ENCODE results near the gene ARHGAP24. TPM values are rescaled to one million over a fixed set of nuclear protein-coding genes. Genes with fewer than 3 reads are reported as not detected.

Gene ARHGAP24
- total and polyA plus RNA-seq, 4 donors: 10.0 to 79.4 (median 21.6) TPM

- H3K9me3 ChIP-seq (ENCODE audit: control insufficient read depth in 4 of 4, insufficient read depth in 3 of 4, low read length in 3 of 4): no peaks in the 10 kb centered on the region
- H3K4me3 ChIP-seq: no peak overlapping the region
- peaks cover 0 to 3% (median 0%) of the 10 kb centered on the region in 4 donors for H3K36me3 ChIP-seq (ENCODE audit: control insufficient read depth in 4 of 4, insufficient read depth in 4 of 4, low read length in 4 of 4)
- no peak overlapping the region for H3K9ac ChIP-seq (ENCODE audit: insufficient read depth in 1 of 2, low read length in 2 of 2)
- ATAC-seq (ENCODE audit: insufficient read depth, low FRiP score): no peak
- WGBS, 2 donors: 91 to 94% methylated on average over 3 of the region's 3 CpGs
- H3K27ac ChIP-seq (ENCODE audit: low read depth in 1 of 2, low read length in 1 of 2): no peak overlapping the region
- H3K4me1 ChIP-seq (ENCODE audit: control insufficient read depth in 5 of 5, insufficient read depth in 5 of 5, low read length in 5 of 5): peaks cover 0 to 13% (median 0%) of the 10 kb centered on the region in 5 donors
- TF ChIP-seq, protein P1, sequence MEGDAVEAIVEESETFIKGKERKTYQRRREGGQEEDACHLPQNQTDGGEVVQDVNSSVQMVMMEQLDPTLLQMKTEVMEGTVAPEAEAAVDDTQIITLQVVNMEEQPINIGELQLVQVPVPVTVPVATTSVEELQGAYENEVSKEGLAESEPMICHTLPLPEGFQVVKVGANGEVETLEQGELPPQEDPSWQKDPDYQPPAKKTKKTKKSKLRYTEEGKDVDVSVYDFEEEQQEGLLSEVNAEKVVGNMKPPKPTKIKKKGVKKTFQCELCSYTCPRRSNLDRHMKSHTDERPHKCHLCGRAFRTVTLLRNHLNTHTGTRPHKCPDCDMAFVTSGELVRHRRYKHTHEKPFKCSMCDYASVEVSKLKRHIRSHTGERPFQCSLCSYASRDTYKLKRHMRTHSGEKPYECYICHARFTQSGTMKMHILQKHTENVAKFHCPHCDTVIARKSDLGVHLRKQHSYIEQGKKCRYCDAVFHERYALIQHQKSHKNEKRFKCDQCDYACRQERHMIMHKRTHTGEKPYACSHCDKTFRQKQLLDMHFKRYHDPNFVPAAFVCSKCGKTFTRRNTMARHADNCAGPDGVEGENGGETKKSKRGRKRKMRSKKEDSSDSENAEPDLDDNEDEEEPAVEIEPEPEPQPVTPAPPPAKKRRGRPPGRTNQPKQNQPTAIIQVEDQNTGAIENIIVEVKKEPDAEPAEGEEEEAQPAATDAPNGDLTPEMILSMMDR (IDR thresholded peaks at IDR 0.05; ENCODE audit: control extremely low read depth, extremely low read depth): no peak
- no peaks in the 10 kb centered on the region for H3K27me3 ChIP-seq (ENCODE audit: control insufficient read depth in 3 of 3, insufficient read depth in 3 of 3, low read length in 2 of 3)
- no peak for DNase-seq
These were observed 44.7 kb upstream of the ARHGAP24 start for GRCh38 chr4:85430226-85430625.

DNA sequence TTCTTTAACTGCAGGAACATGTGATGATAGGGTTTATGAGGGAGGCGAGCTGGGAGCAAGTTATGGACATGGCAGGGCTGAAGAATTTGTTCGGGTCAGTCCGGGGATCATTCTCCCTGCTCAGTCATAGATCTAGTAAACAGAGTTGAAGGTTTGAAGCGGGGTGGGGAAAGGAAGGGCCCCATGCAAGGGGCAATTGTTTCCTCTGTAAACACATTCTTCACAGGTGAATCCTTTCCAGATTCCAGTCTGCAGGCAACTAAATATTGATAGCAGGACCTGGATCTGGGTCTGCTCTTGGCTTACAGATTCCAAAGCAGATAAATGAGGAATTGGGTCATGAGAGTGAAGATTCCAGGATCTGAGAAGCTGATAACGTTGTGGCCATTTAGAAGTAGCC is 44.3 kb upstream of the ARHGAP24 start:
- DNase-seq (no peak), ATAC-seq (ENCODE audit: insufficient read depth, low FRiP score) (no peak)
- TF ChIP-seq, protein P1 (IDR thresholded peaks at IDR 0.05; ENCODE audit: control extremely low read depth, extremely low read depth): no peak
- H3K9me3 ChIP-seq (ENCODE audit: control insufficient read depth in 4 of 4, insufficient read depth in 3 of 4, low read length in 3 of 4): no peaks in the 10 kb centered on the region
- H3K36me3 ChIP-seq (ENCODE audit: control insufficient read depth in 4 of 4, insufficient read depth in 4 of 4, low read length in 4 of 4): peaks cover 0 to 3% (median 0%) of the 10 kb centered on the region in 4 donors
- 65 to 73% methylated on average over 5 of the region's 5 CpGs for WGBS, 2 donors
- H3K27ac ChIP-seq (ENCODE audit: low read depth in 1 of 2, low read length in 1 of 2): no peak overlapping the region
- H3K9ac ChIP-seq (ENCODE audit: insufficient read depth in 1 of 2, low read length in 2 of 2): no peak overlapping the region
- H3K27me3 ChIP-seq (ENCODE audit: control insufficient read depth in 3 of 3, insufficient read depth in 3 of 3, low read length in 2 of 3): no peaks in the 10 kb centered on the region
- peaks cover 0 to 13% (median 0%) of the 10 kb centered on the region in 5 donors for H3K4me1 ChIP-seq (ENCODE audit: control insufficient read depth in 5 of 5, insufficient read depth in 5 of 5, low read length in 5 of 5)
- no peak overlapping the region for H3K4me3 ChIP-seq

DNA sequence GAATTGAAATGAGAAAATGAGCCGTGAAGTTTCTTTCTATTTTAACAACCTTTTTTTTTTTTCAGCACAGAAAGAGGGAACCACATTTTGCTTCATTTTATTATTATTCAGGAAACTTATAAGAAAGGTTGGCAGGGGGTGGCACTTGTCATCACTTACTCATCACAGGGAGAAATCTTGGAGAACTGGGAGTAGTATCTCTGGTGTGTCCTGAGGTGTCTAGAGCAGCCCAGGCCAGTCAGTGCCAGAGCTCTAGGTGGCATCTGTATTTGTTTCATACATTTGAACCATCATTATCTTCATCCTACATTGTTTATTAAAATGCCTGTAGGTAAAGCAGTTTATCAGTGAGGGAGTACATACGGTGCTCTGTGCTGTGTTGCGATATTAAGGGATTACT is 43.8 kb upstream of the ARHGAP24 start:
- DNase-seq: no peak
- WGBS, 2 donors: 91% methylated on average over 3 of the region's 3 CpGs
- no peak overlapping the region for H3K9ac ChIP-seq (ENCODE audit: insufficient read depth in 1 of 2, low read length in 2 of 2)
- TF ChIP-seq, protein P1 (IDR thresholded peaks at IDR 0.05; ENCODE audit: control extremely low read depth, extremely low read depth): no peak
- H3K27me3 ChIP-seq (ENCODE audit: control insufficient read depth in 3 of 3, insufficient read depth in 3 of 3, low read length in 2 of 3): no peaks in the 10 kb centered on the region
- H3K4me3 ChIP-seq: no peak overlapping the region
- no peaks in the 10 kb centered on the region for H3K9me3 ChIP-seq (ENCODE audit: control insufficient read depth in 4 of 4, insufficient read depth in 3 of 4, low read length in 3 of 4)
- peaks cover 0 to 13% (median 0%) of the 10 kb centered on the region in 5 donors for H3K4me1 ChIP-seq (ENCODE audit: control insufficient read depth in 5 of 5, insufficient read depth in 5 of 5, low read length in 5 of 5)
- no peak for ATAC-seq (ENCODE audit: insufficient read depth, low FRiP score)
- H3K36me3 ChIP-seq (ENCODE audit: control insufficient read depth in 4 of 4, insufficient read depth in 4 of 4, low read length in 4 of 4): peaks cover 0 to 3% (median 0%) of the 10 kb centered on the region in 4 donors
- H3K27ac ChIP-seq (ENCODE audit: low read depth in 1 of 2, low read length in 1 of 2): no peak overlapping the region

DNA sequence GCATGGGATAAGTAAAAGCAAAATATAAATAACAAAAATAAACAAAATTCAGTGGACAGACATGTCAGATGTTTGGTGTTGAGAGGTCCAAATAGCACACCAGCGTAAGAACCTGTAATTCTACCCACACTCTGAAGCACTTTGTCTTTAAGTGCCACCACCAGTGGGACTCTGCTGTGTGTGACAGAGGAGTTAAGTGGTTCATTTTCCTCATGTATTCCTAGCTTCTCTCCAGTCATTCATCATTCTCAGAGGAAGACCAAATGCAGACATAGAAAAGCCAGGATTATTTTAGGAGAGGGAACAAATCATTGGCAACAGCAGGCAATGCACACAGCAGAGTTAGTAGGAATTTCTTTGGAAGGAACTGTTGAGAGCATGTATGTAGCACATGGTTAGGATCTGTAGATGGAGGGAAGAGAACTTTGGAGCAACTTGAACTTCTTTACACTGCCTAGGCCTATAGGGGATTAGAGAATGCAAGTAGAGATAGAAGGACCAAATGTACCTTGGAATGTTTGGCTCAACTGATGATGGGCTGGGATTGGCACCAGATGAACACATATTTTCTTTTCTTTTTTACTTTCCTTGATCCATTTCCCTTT is 43.0 kb upstream of the ARHGAP24 start:
- DNase-seq (no peak), ATAC-seq (ENCODE audit: insufficient read depth, low FRiP score) (no peak)
- no peak overlapping the region for H3K27ac ChIP-seq (ENCODE audit: low read depth in 1 of 2, low read length in 1 of 2)
- H3K27me3 ChIP-seq (ENCODE audit: control insufficient read depth in 3 of 3, insufficient read depth in 3 of 3, low read length in 2 of 3): no peaks in the 10 kb centered on the region
- peaks cover 0 to 3% (median 0%) of the 10 kb centered on the region in 4 donors for H3K36me3 ChIP-seq (ENCODE audit: control insufficient read depth in 4 of 4, insufficient read depth in 4 of 4, low read length in 4 of 4)
- H3K9me3 ChIP-seq (ENCODE audit: control insufficient read depth in 4 of 4, insufficient read depth in 3 of 4, low read length in 3 of 4): no peaks in the 10 kb centered on the region
- WGBS, 2 donors: 64 to 76% methylated on average over 1 of the region's 1 CpG
- H3K4me1 ChIP-seq (ENCODE audit: control insufficient read depth in 5 of 5, insufficient read depth in 5 of 5, low read length in 5 of 5): peaks cover 0 to 13% (median 0%) of the 10 kb centered on the region in 5 donors
- no peak overlapping the region for H3K4me3 ChIP-seq
- no peak overlapping the region for H3K9ac ChIP-seq (ENCODE audit: insufficient read depth in 1 of 2, low read length in 2 of 2)
- TF ChIP-seq, protein P1 (IDR thresholded peaks at IDR 0.05; ENCODE audit: control extremely low read depth, extremely low read depth): no peak

Data from lung (tissue), 12 donors.